ENCODE data around the gene ANXA2.
"Not testable (repeated sequence)": the region's sequence is repeated elsewhere in the genome, so short reads cannot be mapped to it uniquely, and the experiment has no call there.

ANXA2 gene

GRCh38 chr15:60338810-60339209, 59.0 kb downstream of the ANXA2 start:
- DNase-seq: no peak

- no peak for DNase-seq
Observed at GRCh38 chr15:60337076-60337475, 60.7 kb downstream of the ANXA2 start.

GRCh38 chr15:60335296-60335695, 62.5 kb downstream of the ANXA2 start:
- DNase-seq: not testable (repeated sequence)

GRCh38 chr15:60328852-60329443, 68.8 kb downstream of the ANXA2 start:
- DNase-seq: peak in 1 of 2 experiments; percentile 57

GRCh38 chr15:60326824-60327654, 70.7 kb downstream of the ANXA2 start:
- DNase-seq: peak; percentile 63 to 70

- DNase-seq: no peak
Observed at GRCh38 chr15:60326343-60326742, 71.4 kb downstream of the ANXA2 start.

- DNase-seq: no peak
Observed at GRCh38 chr15:60325905-60326304, 71.9 kb downstream of the ANXA2 start.

GRCh38 chr15:60324706-60325438, 72.9 kb downstream of the ANXA2 start:
- peak in 1 of 2 experiments; percentile 15 for DNase-seq

GRCh38 chr15:60323322-60323721, 74.5 kb downstream of the ANXA2 start:
- DNase-seq: no peak

GRCh38 chr15:60320365-60320764, 77.4 kb downstream of the ANXA2 start:
- DNase-seq: no peak

GRCh38 chr15:60318216-60318867, 79.4 kb downstream of the ANXA2 start:
- no peak for DNase-seq

GRCh38 chr15:60316961-60317360, 80.8 kb downstream of the ANXA2 start:
- no peak for DNase-seq

- DNase-seq: no peak
Observed at GRCh38 chr15:60315878-60316277, 81.9 kb downstream of the ANXA2 start.

- no peak for DNase-seq
Observed at GRCh38 chr15:60313906-60314305, 83.9 kb downstream of the ANXA2 start.

- DNase-seq: no peak
Observed at GRCh38 chr15:60307034-60307433, 90.8 kb downstream of the ANXA2 start.

- DNase-seq: peak in 1 of 2 experiments; percentile 3
Observed at GRCh38 chr15:60301024-60301423, 96.8 kb downstream of the ANXA2 start.

- peak; percentile 65 to 93 for DNase-seq
Observed at GRCh38 chr15:60299452-60300047, 98.2 kb downstream of the ANXA2 start.
